Measurements from ENCODE around the gene RPN1.
A peak's percentile ranks its signal among the peaks of the same experiment; 100 is the strongest.
"Not testable (repeated sequence)": the region's sequence is repeated elsewhere in the genome, so short reads cannot be mapped to it uniquely, and the experiment has no call there.

The RPN1 gene

DNA sequence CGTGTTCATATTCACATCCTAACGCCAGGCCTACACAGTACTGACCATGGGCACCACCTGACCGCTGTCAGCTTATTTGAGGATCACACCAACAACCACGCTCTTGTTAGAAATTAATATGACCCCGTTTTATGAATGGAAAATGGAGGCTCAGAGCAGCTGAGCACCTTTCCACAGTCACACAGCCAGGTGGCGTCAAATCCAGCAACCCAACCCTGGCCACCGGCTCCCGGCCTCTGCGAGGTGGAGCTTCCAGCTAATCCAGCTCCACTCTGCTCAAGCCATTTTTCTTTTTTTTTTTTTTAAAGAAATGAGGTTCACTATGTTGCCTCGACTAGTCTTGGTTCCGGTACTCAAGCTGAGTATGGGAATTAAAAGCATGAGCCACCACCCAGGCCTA lies 41.3 kb downstream of the RPN1 start:
- DNase-seq (ENCODE audit: low spot score): no peak

GRCh38 chr3:128607710-128608048 lies 42.9 kb downstream of the RPN1 start:
- no peak for DNase-seq (ENCODE audit: low spot score)

GRCh38 chr3:128606094-128606493 lies 44.5 kb downstream of the RPN1 start:
- no peak for DNase-seq (ENCODE audit: low spot score)

DNA sequence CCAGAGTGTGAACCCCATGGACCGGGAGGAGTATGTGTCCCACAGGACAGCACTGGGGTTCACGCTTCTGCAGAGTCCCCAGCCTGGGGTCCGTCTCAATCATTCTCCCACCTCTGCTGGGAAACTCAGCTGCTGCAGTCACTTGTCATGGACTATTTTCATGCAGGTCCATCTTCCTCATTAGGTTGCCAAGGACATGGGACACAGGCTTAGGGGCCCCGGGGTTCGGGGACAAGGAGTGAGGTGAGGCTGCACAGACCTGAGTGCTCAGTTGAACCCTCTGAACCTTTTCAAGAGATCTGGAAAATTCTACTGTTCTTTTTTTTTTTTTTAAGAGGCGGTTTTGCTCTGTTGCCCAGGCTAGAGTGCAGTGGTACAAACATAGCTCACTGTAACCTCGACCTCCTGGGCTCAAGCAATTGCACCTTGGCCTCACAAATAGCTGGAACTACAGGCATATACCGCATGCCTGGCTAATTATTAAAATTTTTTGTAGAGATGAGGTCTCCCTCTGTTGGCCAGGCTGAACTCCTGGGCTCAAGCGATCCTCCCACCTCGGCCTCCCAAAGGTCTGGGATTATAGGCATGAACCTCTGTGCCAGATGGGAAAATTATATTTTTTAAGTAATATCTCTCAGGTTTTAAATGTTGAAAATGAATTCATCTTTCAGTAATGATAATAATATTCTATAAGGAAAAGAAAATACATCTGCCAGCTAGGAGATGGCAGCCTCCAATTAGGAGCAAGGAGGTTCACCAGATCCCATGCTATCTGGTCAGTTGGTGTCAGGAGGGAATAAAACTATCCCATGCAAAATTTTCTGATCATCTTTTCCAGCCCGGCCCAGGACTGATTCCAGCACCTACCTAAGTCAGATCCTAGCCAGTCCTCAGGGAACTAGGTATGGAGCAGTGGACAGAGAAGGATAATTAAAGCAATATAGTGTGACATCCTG lies 45.2 kb downstream of the RPN1 start:
- no peak for DNase-seq (ENCODE audit: low spot score)

DNA sequence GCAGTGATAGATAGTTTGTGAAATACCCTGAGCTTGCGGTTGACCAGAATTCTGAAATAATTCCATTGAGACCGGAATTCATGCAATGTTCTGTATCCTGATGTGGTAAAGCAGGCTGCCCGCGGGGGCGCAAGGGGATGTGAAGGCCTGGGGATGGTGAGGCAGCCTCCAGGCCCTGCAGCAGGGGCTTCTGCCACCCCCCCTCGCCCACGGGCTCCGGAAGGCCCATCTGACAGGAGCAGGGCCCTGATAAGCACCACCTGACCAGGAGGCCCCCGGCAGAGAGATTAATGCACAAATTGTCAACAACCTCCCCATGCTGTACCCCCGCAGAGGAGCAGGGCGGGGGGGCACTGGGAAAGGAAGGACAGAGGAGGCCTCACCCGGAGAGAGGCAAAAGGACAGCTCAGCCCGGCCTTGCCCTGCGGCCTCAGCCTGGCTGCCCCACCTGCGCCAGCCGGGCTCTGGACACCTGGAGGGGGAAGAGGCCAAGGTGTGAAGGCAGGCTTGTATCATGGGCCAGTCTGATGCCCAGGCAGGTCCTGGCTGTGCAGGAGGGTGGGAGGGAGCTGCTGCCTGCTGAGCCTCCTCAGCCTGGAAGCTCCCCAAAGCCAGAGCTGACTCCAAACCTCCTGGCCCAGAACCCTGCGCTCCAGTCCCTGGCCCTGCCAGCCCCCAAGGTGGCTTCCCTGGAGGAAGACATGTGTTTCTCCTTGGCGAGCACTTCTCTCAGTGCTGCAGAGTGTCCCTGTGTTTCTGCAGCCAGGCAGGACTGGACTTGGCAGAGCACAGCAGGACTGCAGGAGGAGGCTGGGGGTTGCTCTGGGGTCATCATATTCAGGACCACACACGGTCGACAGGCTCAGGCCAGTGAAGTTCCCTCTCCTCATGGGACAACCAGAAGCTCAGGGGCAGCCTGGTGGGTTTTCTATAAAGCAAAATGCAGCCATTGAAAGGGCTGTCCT lies 46.5 kb downstream of the RPN1 start:
- no peak for DNase-seq (ENCODE audit: low spot score)

DNA sequence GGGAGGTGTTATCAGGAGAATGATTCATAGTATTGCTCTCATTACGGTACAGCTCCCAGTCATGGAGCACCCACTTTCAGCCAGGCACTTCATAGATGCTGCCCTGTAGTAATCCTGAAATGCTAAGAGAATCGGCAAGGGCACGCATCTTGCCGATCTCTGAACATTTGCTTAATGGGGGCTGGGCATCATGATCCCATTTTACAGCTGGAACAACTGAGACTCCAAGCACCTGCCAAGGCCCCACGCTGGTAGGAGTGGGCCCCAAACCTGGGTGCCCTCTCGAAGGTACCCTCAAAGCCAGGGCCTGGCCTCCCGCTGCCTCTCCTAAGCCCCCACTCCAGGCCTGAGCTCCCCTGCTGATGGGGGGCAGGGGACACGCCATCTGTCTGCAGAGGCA lies 47.3 kb downstream of the RPN1 start:
- DNase-seq (ENCODE audit: low spot score): no peak

DNA sequence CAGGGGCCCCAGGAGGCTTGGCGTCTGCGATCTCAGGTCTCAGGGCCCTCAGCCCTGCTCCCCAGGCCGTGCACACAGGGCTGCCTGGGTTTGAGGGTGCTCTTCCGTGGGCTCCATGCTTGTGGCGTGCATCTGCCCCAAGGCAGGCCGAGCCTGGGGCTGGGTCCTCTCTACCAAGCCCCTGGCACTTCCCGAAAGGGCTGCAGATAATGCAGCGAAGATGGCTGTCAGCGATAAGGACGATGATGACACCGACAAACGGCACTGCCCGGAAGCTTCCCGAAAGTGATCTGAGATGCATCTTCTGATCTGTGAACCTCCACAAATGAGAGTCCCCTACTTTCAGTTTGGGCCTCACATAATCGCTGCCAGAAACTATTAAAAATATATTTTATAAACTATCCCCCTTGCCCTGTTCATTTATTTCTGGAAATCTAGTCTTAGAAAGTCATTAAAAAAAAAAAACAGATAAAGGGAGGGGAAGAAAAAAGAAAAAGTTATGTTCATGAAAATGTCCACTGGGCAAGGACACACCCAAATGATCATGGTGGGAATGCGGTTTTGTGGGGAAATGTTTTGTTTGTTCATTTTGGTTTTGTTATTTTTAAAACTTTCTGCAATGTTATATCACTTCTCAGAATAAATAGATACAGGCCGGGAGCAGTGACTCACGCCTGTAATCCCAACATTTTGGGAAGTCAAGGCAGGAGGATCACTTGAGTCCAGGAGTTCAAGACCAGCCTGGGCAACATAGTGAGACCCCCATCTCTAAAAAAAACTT lies 51.5 kb downstream of the RPN1 start:
- DNase-seq (ENCODE audit: low spot score): no peak

- no peak for DNase-seq (ENCODE audit: low spot score)
Observed at GRCh38 chr3:128597900-128598299, 52.7 kb downstream of the RPN1 start.

DNA sequence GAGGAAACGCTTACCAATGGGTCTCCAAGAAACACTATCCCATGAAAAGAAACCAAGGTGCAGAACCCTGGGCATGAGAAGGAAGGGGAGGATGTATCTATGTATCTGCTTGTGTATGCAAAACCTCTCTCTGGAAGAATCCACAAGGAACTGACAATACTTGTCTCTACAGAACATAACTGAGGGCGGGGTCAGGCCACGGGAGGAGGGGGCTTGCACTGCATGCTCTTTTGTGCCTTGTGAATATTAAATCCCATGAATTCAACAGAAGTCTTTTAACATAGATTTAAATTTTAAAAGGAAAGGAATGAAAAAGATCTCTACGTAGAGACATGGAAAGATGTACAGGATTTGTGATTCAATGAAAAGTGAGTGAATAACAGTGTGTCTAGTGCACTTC lies 57.8 kb downstream of the RPN1 start:
- no peak for DNase-seq (ENCODE audit: low spot score)

- no peak for DNase-seq (ENCODE audit: low spot score)
Observed at GRCh38 chr3:128591738-128592426, 58.7 kb downstream of the RPN1 start.

DNA sequence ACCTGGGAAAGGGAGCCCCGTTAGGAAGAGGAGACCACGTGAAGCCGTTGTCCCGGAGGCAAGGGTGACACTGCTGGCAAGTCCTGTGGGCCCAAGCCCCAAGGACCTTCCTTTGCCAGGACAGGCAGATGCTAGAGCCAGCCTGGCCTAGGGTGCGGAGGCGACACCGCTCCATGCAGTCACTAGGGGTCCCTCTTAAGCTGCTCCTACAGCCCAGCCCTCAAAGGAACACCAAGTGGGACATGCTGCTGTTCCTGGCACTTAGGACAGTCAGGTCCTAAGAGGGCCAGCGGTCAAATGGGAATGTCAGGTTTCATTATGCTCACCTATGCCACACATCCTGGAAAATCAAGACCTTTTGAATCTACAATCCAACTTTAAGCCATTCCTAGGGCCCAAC lies 59.7 kb downstream of the RPN1 start:
- no peak for DNase-seq (ENCODE audit: low spot score)

- not testable (repeated sequence) for DNase-seq (ENCODE audit: low spot score)
Observed at GRCh38 chr3:128589985-128590384, 60.6 kb downstream of the RPN1 start.

GRCh38 chr3:128588147-128588546 lies 62.5 kb downstream of the RPN1 start:
- no peak for DNase-seq (ENCODE audit: low spot score)

DNA sequence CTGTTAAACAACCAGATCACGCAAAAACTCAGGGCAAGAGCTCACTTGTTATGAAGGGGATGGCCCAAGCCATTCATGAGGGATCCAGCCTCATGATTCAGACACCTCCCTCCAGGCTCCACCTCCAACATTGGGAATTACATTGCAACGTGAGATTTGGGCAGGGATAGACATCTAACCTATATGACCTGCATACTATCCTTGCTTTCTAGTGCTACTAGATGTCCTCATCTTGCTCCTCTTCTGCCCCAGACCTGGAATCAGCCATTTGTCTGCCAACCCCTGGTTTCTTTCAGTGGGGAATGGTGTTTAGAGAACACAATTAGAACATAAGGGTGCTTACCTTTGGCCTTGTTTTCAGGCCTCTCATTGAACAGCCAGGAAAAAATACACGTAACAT lies 63.2 kb downstream of the RPN1 start:
- DNase-seq (ENCODE audit: low spot score): no peak

DNA sequence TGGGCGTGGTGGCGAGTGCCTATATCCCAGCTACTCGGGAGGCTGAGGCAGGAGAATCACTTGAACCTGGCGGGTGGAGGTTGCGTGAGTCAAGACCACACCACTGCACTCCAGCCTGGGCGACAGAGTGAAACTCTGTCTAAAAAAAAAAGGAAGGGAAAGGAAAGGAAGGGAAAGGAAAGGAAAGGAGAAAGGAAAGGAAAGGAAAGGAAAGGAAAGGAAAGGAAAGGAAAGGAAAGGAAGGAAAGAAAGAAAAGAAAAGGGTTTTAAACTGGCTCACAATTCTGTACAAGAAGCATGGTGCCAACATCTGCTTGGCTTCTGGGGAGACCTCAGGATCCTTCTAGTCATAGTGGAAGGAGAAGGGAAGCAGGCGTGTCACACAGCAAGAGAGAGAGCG lies 63.7 kb downstream of the RPN1 start:
- DNase-seq (ENCODE audit: low spot score): not testable (repeated sequence)

- DNase-seq (ENCODE audit: low spot score): not testable (repeated sequence)
Observed at GRCh38 chr3:128586391-128586790, 64.2 kb downstream of the RPN1 start.

GRCh38 chr3:128585974-128586373 lies 64.6 kb downstream of the RPN1 start:
- DNase-seq (ENCODE audit: low spot score): no peak

DNA sequence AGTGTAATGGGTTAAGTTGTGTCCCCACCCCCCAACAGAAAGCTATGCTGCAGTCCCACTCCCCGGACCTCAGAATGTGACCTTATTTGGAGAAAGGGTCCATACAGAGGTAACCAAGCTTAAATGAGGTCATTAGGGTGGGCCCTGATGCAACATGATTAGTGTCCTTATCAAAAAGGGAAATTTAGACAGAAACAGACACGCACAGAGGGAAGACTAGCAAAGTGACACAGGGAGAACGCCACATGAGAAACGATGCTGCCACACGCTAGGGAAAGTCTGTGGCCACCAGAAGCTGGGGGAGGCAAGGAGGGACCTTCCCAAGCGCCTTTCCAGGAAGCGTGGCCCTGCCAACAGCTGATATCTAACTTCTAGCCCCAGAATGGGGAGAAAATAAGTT lies 65.4 kb downstream of the RPN1 start:
- no peak for DNase-seq (ENCODE audit: low spot score)

- DNase-seq (ENCODE audit: low spot score): peak; percentile 85
Observed at GRCh38 chr3:128584412-128585020, 66.1 kb downstream of the RPN1 start.

DNA sequence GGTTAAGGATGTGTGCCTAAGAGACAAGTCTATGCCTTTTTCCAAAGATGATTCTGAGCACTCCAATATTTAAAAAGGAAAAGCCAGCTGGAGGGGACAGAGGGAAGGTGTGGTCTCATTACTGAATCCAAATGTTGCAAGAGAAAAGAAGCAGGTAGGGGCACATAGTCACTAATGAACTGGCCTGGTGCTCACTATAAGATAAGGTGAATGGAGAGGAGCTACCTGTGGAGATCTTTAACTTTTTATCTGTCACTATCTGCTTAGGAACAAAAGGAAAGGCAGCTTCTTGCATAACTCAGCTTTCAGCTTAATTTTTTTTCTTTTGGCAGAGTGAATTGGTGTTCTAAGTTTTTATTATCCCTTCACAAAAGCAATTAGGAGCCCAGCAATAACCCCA lies 69.1 kb downstream of the RPN1 start:
- DNase-seq (ENCODE audit: low spot score): no peak

DNA sequence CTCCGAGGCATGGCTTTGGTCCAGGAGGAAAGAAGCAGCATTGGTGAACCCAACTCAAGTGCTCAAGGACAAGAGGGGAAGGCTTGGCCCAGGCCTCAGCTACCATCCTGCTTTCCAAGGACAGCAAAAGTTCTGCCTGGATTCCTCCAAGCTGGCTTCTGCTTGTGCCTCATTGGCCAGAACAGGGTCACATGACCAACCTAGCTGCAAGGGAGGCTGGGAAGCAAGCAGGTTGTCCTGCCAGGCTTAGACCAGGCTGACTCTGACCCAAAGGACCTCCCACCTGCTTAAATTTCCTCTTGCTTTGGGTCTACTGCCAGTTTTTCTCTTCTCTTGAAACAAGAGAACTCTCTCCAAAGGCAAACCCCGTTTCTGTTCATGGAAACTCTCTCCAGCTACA lies 70.7 kb downstream of the RPN1 start:
- DNase-seq (ENCODE audit: low spot score): no peak

Measured in pons (tissue), 1 donor.